ENCODE results near the gene UMODL1. TPM values are rescaled to one million over a fixed set of nuclear protein-coding genes. Genes with fewer than 3 reads are reported as not detected.
A peak's percentile ranks its signal among the peaks of the same experiment; 100 is the strongest.

The UMODL1 gene
- total RNA-seq, 1 donor from 2014 or later = not detected

DNA sequence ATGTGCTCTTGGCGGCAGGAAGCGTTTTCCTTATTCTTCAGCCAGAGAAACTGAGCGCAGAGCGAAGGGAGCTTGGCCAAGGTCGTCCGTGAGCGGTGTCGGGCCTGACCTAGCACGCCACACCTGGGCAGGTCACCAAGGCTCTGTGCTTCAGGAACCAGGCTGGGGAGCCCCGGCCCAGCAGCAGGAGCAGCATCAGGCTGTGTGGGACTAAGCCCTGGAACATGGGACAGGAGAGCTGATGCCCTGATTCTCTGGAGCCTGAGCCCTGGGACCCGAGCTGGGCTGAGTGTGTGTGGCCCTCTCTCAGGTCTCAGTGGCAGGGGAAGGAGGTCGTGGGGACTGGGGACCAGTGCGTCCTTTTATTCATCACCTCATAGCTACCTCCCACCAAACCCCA, 82.6 kb downstream of the UMODL1 start:
- H3K36me3 Mint-ChIP-seq = no peaks in the 10 kb centered on the region

DNA sequence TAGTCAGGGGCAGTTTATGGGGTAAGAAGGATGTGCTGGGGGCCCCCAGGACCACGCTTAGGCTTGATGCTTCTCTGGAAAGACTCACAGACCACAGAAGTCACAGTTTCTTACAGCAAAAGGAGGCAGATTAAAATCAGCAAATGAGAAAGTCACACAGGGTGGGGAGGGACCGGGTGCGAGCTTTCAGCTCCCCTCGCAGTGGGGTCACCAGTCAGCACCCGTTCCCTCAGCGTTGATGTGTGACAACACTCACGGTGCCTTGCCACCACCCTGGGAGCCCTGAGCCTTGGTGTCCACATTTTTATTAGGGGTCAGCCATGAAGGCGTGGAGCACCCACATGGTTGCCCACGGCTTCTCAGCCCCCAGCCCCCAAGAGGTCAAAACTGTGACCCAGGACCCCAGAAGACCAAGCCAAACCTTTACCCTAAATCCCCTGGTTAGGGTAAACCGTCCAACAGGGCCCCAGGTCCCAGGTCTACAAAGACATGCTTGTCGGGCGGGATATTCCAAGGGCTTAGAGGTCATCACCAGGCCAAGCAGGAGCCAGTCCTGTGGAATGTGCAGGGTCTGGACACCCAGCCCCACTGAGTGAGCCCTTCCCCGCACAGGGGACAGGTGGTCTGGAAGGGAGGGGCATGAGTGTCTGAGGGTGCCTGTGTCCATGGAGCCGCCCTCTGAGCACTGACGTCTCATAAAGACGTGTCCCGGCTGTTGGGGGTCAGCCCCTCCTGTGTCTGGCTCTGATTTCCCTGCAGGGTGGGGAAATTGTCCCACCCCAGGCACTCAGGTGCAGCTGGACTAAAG, 83.3 kb downstream of the UMODL1 start:
- TF ChIP-seq, protein P1, sequence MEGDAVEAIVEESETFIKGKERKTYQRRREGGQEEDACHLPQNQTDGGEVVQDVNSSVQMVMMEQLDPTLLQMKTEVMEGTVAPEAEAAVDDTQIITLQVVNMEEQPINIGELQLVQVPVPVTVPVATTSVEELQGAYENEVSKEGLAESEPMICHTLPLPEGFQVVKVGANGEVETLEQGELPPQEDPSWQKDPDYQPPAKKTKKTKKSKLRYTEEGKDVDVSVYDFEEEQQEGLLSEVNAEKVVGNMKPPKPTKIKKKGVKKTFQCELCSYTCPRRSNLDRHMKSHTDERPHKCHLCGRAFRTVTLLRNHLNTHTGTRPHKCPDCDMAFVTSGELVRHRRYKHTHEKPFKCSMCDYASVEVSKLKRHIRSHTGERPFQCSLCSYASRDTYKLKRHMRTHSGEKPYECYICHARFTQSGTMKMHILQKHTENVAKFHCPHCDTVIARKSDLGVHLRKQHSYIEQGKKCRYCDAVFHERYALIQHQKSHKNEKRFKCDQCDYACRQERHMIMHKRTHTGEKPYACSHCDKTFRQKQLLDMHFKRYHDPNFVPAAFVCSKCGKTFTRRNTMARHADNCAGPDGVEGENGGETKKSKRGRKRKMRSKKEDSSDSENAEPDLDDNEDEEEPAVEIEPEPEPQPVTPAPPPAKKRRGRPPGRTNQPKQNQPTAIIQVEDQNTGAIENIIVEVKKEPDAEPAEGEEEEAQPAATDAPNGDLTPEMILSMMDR (IDR thresholded peaks at IDR 0.05; ENCODE audit: unreplicated experiment) = no peak
- H3K27ac Mint-ChIP-seq = no peak overlapping the region
- peaks cover 19% of the 10 kb centered on the region for H3K4me1 Mint-ChIP-seq
- H3K9me3 Mint-ChIP-seq = no peaks in the 10 kb centered on the region
- peak in 1 of 2 experiments; percentile 37 for DNase-seq (ENCODE audit: low spot score in 2 of 2, unreplicated experiment in 2 of 2)
- no peak overlapping the region for H3K4me3 Mint-ChIP-seq
- H3K36me3 Mint-ChIP-seq = no peaks in the 10 kb centered on the region
- no peaks in the 10 kb centered on the region for H3K27me3 Mint-ChIP-seq (ENCODE audit: low read depth)

More for the DNA sequence above, 82.6 kb downstream of the UMODL1 start:
- Mint-ChIP-seq H3K27ac (no peak overlapping the region), H3K4me3 (no peak overlapping the region), H3K4me1 (peaks cover 19% of the 10 kb centered on the region), H3K9me3 (no peaks in the 10 kb centered on the region), H3K27me3 (ENCODE audit: low read depth) (no peaks in the 10 kb centered on the region)
- TF ChIP-seq, protein P1 (IDR thresholded peaks at IDR 0.05; ENCODE audit: unreplicated experiment) = no peak
- peak in 1 of 2 experiments; percentile 32 for DNase-seq (ENCODE audit: low spot score in 2 of 2, unreplicated experiment in 2 of 2)

DNA sequence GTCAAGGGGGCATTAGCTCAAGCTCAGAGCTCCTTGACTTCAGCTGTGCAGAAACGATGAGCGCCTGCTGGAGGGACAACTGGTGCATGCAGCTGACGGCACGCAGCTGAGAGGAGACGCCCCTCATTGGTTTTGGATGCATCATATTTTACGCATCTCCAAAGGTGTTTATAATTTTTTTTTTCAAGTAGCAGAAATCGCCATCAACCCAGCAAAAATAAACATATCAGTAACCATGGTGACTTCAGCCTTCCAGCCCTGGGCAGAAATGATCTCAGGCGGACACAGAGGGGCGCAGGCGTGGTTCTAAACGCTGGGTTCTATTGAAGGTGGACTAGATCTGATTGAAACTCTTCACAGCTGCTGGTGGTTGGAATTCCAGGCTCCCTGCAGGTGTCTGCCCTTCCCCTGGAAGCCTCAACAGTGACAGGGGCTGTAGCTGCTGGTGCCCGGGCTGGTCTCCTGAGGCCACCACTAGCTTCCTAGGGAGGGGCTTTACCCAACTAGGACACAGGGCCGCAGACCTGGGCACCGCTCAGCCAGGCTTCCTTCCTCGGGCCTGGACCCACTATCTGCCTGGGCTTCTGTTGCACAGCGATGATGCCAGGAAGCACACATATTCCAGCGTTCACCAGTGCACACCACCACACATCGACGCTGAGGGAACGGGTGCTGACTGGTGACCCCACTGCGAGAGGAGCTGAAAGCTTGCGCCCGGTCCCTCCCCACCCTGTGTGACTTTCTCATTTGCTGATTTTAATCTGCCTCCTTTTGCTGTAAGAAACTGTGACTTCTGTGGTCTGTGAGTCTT, 84.1 kb downstream of the UMODL1 start:
- Mint-ChIP-seq H3K4me1 (peaks cover 19% of the 10 kb centered on the region), H3K27ac (no peak overlapping the region), H3K9me3 (no peaks in the 10 kb centered on the region), H3K4me3 (no peak overlapping the region), H3K36me3 (no peaks in the 10 kb centered on the region), H3K27me3 (ENCODE audit: low read depth) (no peaks in the 10 kb centered on the region)
- TF ChIP-seq, protein P1 (IDR thresholded peaks at IDR 0.05; ENCODE audit: unreplicated experiment) = no peak
- peak in 1 of 2 experiments; percentile 32 for DNase-seq (ENCODE audit: low spot score in 2 of 2, unreplicated experiment in 2 of 2)

DNA sequence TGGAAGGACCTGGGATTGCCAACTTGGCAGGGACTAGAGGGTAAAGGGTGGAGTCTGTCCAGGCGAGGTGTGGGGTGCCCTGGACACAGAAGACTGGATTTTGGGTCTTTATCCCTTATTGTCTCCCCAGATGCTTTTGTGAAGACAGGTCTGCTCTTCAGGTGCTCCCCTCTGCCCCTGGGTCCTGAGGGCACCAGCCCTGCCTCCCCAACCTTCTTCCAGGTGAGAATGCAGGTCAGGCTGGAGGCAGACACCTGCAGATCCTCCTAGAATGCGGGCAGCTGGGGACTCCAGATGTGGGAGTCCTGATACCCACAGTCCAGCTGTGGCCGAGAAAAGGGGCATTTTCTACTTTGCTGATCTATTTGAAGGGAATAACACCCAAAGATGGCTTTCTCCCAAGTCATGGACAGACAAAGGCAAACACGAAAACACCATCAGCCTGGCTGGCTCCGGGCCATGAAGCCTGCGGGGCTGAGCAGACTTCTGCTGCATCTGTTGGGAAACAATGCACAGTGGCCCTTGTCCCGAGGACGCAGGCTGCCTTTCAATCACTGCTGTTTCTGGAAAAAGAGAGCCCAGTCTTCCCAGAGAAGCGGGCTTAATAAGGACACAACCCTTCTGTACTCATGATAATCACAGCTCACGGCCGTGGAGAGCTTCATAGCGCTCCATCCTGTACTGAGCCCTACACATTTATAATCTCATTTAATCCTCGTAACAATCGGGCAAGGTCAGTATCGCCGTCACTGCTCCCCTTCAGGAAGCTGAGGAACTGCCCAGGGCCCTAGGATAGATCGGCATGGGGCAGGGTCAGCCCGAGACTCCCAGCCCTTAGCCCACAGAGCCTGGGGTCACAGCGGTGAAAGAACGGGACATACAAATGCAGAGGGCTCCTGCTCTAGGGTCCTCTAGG, 85.8 kb downstream of the UMODL1 start:
- H3K36me3 Mint-ChIP-seq = no peaks in the 10 kb centered on the region

More for the DNA sequence above, 85.8 kb downstream of the UMODL1 start:
- peaks cover 16% of the 10 kb centered on the region for H3K4me1 Mint-ChIP-seq
- no peaks in the 10 kb centered on the region for H3K27me3 Mint-ChIP-seq (ENCODE audit: low read depth)
- H3K9me3 Mint-ChIP-seq = no peaks in the 10 kb centered on the region
- TF ChIP-seq, protein P1 (IDR thresholded peaks at IDR 0.05; ENCODE audit: unreplicated experiment) = no peak
- H3K27ac Mint-ChIP-seq = no peak overlapping the region
- H3K4me3 Mint-ChIP-seq = no peak overlapping the region
- peak in 1 of 2 experiments; percentile 51 for DNase-seq (ENCODE audit: low spot score in 2 of 2, unreplicated experiment in 2 of 2)
